SK-N-SH (cell line): Measurements from ENCODE around the gene PTBP2. TPM values are rescaled to one million over a fixed set of nuclear protein-coding genes. Genes with fewer than 3 reads are reported as not detected.

ENCODE experiments used
- CTCF ChIA-PET: fragments of 300-600, 350-600 bp; formaldehyde crosslinking; extraction: SDS; loops from one replicate; lab custom pipeline; 2021; lab: Yijun Ruan, JAX
- POLR2A ChIA-PET: fragments of 350-600 bp; sonication (Branson Sonifier 250); formaldehyde crosslinking; extraction: SDS; loops from one replicate; lab custom pipeline; 2020; ENCODE audit warnings: antibody characterized with exemption, inconsistent platforms; lab: Yijun Ruan, JAX
- DNase-seq: peaks from one replicate; pipeline ENCODE4 v3.0.0; 2012
- H2AFZ ChIP-seq: fragments of 200-600 bp; sonication (generic); 2 replicates; pipeline ENCODE4 v1.8.1; 2016; ENCODE audit warnings: antibody characterized with exemption, mild to moderate bottlenecking, low read depth
- H3F3A ChIP-seq: fragments of 200-600 bp; sonication (generic); replicated peaks from 2 replicates; pipeline ENCODE3; 2016; ENCODE audit warnings: antibody characterized with exemption, mild to moderate bottlenecking; ENCODE audit not compliant: insufficient read depth
- H3K27ac ChIP-seq, 2 experiments: fragments of 200-500 bp in 1 of 2; fragments of 200-600 bp in 1 of 2; sonication (Bioruptor generic) in 1 of 2; sonication (generic), shearing (Covaris generic) in 1 of 2; 2 replicates each; pipeline versions ENCODE4 v1.5.1 to v1.6.1; 2014 to 2016; ENCODE audit warnings: low read depth in 2 of 2, inconsistent platforms in 1 of 2, low read length in 1 of 2, mild to moderate bottlenecking in 1 of 2, mixed read lengths in 1 of 2
- H3K27me3 ChIP-seq: fragments of 200-600 bp; sonication (generic), shearing (Covaris generic); 2 replicates; pipeline ENCODE4 v1.6.1; 2016; ENCODE audit warnings: mixed run types; ENCODE audit not compliant: insufficient read depth
- H3K36me3 ChIP-seq, 2 experiments: fragments of 200-500 bp in 1 of 2; fragments of 200-600 bp in 1 of 2; sonication (Bioruptor generic) in 1 of 2; sonication (generic) in 1 of 2; replicated peaks in 1 of 2; 2 replicates each; pipeline versions ENCODE3 to v1.5.1; 2014 to 2016; ENCODE audit warnings: low read length in 1 of 2, mild to moderate bottlenecking in 1 of 2; ENCODE audit not compliant: insufficient read depth in 2 of 2, control insufficient read depth in 1 of 2
- H3K4me1 ChIP-seq, 2 experiments: fragments of 200-500 bp in 1 of 2; fragments of 200-600 bp in 1 of 2; sonication (Bioruptor generic) in 1 of 2; sonication (generic), shearing (Covaris generic) in 1 of 2; 2 replicates each; pipeline versions ENCODE4 v1.5.1 to v1.6.1; 2014 to 2016; ENCODE audit warnings: low read depth in 1 of 2, low read length in 1 of 2, mixed run types in 1 of 2; ENCODE audit not compliant: insufficient read depth in 2 of 2, control insufficient read depth in 1 of 2
- H3K4me2 ChIP-seq: fragments of 200-600 bp; sonication (generic), shearing (Covaris generic); 2 replicates; pipeline ENCODE4 v1.6.1; 2017; ENCODE audit warnings: mixed run types
- H3K4me3 ChIP-seq, 2 experiments: fragments of 200-500 bp in 1 of 2; fragments of 200-600 bp in 1 of 2; sonication (Bioruptor generic) in 1 of 2; sonication (generic), shearing (Covaris generic) in 1 of 2; 2 replicates each; pipeline versions ENCODE4 v1.5.1 to v1.8.1; 2014 to 2016; ENCODE audit warnings: low read depth in 2 of 2, inconsistent platforms in 1 of 2, low read length in 1 of 2, mild to moderate bottlenecking in 1 of 2, mixed read lengths in 1 of 2, moderate library complexity in 1 of 2
- H3K79me2 ChIP-seq: fragments of 200-600 bp; sonication (generic); 2 replicates; pipeline ENCODE4 v1.8.1; 2017; ENCODE audit warnings: mild to moderate bottlenecking; ENCODE audit not compliant: insufficient read depth
- H3K9ac ChIP-seq: fragments of 200-600 bp; sonication (generic); 2 replicates; pipeline ENCODE4 v1.6.1; 2017; ENCODE audit warnings: mixed run types
- H3K9me2 ChIP-seq: fragments of 200-600 bp; sonication (generic); 2 replicates; pipeline ENCODE4 v1.6.1; 2017; ENCODE audit warnings: mixed run types
- H3K9me3 ChIP-seq: fragments of 200-600 bp; sonication (generic); 2 replicates; pipeline ENCODE4 v1.6.1; 2017; ENCODE audit warnings: mixed run types, mild to moderate bottlenecking, moderate library complexity
- H4K20me1 ChIP-seq: fragments of 200-600 bp; sonication (generic); 2 replicates; pipeline ENCODE4 v1.6.1; 2017; ENCODE audit warnings: mild to moderate bottlenecking, mixed run types; ENCODE audit not compliant: insufficient read depth
- CTCF ChIP-seq: fragments of 200-600 bp; sonication (generic); IDR thresholded peaks from 2 replicates; pipeline ENCODE4 v1.6.1; 2017; ENCODE audit warnings: antibody characterized with exemption, mild to moderate bottlenecking, moderate library complexity
- EP300 ChIP-seq, 2 experiments: IDR thresholded peaks; 2 replicates each; pipeline versions ENCODE4 v1.4.0 to v1.6.1; 2012; ENCODE audit warnings: borderline replicate concordance in 1 of 2, low read depth in 1 of 2, low read length in 1 of 2
- FOXM1 ChIP-seq: IDR thresholded peaks from 2 replicates; pipeline ENCODE4 v1.4.0; 2012; ENCODE audit warnings: low read depth, mild to moderate bottlenecking
- GABPA ChIP-seq: IDR thresholded peaks from 2 replicates; pipeline ENCODE4 v1.4.0; 2012; ENCODE audit warnings: low read depth, mild to moderate bottlenecking
- IRF3 ChIP-seq: fragments of 150-350 bp; IDR thresholded peaks from 2 replicates; pipeline ENCODE4 v1.6.1; 2016; ENCODE audit warnings: mild to moderate bottlenecking, low read depth, low read length
- MEF2A ChIP-seq: IDR thresholded peaks from 2 replicates; pipeline ENCODE4 v1.4.0; 2012; ENCODE audit warnings: low read depth, borderline replicate concordance
- NFIC ChIP-seq: IDR thresholded peaks from 2 replicates; pipeline ENCODE4 v1.4.0; 2012; ENCODE audit warnings: borderline replicate concordance
- NRF1 ChIP-seq: IDR thresholded peaks from 2 replicates; pipeline ENCODE4 v1.6.1; 2012; ENCODE audit warnings: low read depth, mild to moderate bottlenecking, low read length
- REST ChIP-seq: IDR thresholded peaks from 2 replicates; pipeline ENCODE4 v1.6.1; 2012; ENCODE audit warnings: mild to moderate bottlenecking, low read depth, low read length, moderate library complexity
- RFX5 ChIP-seq: IDR thresholded peaks from 2 replicates; pipeline ENCODE4 v1.6.1; 2012; ENCODE audit warnings: mild to moderate bottlenecking, improper control_type of control experiment, low read length
- SIN3A ChIP-seq: IDR thresholded peaks from 2 replicates; pipeline ENCODE4 v1.6.1; 2012; ENCODE audit warnings: low read depth, mild to moderate bottlenecking, low read length, moderate library complexity, borderline replicate concordance
- SMC3 ChIP-seq: IDR thresholded peaks from 2 replicates; pipeline ENCODE4 v1.6.1; 2012; ENCODE audit warnings: low read depth, low read length, improper control_type of control experiment
- TCF12 ChIP-seq: IDR thresholded peaks from 2 replicates; pipeline ENCODE4 v1.4.0; 2012
- TEAD4 ChIP-seq: IDR thresholded peaks from 2 replicates; pipeline ENCODE4 v1.4.0; 2012; ENCODE audit warnings: mild to moderate bottlenecking, borderline replicate concordance; ENCODE audit not compliant: insufficient read depth
- YY1 ChIP-seq: IDR thresholded peaks from 2 replicates; pipeline ENCODE4 v1.4.0; 2012; ENCODE audit warnings: low read depth, mild to moderate bottlenecking
- WGBS: methylation state at CpG from one replicate; pipeline ENCODE4 v1.1.6; 2017; ENCODE audit warnings: low lambda C conversion rate; 5-methylcytosine and 5-hydroxymethylcytosine counted together
- polyA plus RNA-seq, 3 experiments: library from polyadenylated mRNA; depleted of rRNA; stranded (reverse); fragments of >200 nt; gene quantifications; 2 replicates each; pipeline ENCODE4 v1.2.3, GENCODE V29; 2012

Gene PTBP2
- polyA plus RNA-seq, 1 of the 3 experiments (the other 2 are of a cell fraction): 7.3 TPM

- no peak for TF ChIP-seq SIN3A
- TF ChIP-seq TEAD4: no peak
- no peak for TF ChIP-seq MEF2A
- no peak for TF ChIP-seq YY1
- TF ChIP-seq TCF12: no peak
- TF ChIP-seq NRF1: no peak
- no peak for TF ChIP-seq CTCF
- no peak for TF ChIP-seq FOXM1
- TF ChIP-seq IRF3: no peak
- TF ChIP-seq RFX5: no peak
- TF ChIP-seq GABPA: no peak
- TF ChIP-seq REST: no peak
- TF ChIP-seq SMC3: no peak
- no peak for TF ChIP-seq EP300 (IDR thresholded peaks at IDR 0.05; ENCODE audit: borderline replicate concordance in 1 of 2, low read depth in 1 of 2, low read length in 1 of 2)
- TF ChIP-seq NFIC: no peak
- H3K9me2 ChIP-seq: no peaks in the 10 kb centered on the region
- H3K79me2 ChIP-seq: no peaks in the 10 kb centered on the region
- H3K9ac ChIP-seq: no peak overlapping the region
- H3K4me1 ChIP-seq: no peaks in the 10 kb centered on the region
- no peak overlapping the region for H3K4me2 ChIP-seq
- no peak overlapping the region for H2AFZ ChIP-seq
- WGBS: 87% methylated on average over 5 of the region's 5 CpGs
- DNase-seq: no peak
- no peaks in the 10 kb centered on the region for H3K36me3 ChIP-seq
- H3K9me3 ChIP-seq: no peaks in the 10 kb centered on the region
- no peak overlapping the region for H3K27ac ChIP-seq
- no peaks in the 10 kb centered on the region for H3F3A ChIP-seq
- H4K20me1 ChIP-seq: no peaks in the 10 kb centered on the region
- POLR2A ChIA-PET: no interaction called here
- CTCF ChIA-PET: interaction anchor here (1.1 kb wide), 1 partner anchor 16 kb away, joined by 4 read pairs; no protein-coding TSS in a partner anchor
- H3K4me3 ChIP-seq: no peak overlapping the region
- H3K27me3 ChIP-seq: no peaks in the 10 kb centered on the region
Observed at GRCh38 chr1:96863449-96863848, 141.9 kb downstream of the PTBP2 start.
